HG02623 (cell line): ENCODE data around the gene RBM11.

ENCODE experiments used
- ATAC-seq: cut with Tn5 transposase; IDR thresholded peaks from one replicate; pipeline ENCODE4 v1.9.1; 2021; ENCODE audit warnings: moderate library complexity; ENCODE audit not compliant: unreplicated experiment

RBM11 gene

GRCh38 chr21:14270631-14271030, 54.7 kb downstream of the RBM11 start:
- no peak for ATAC-seq

DNA sequence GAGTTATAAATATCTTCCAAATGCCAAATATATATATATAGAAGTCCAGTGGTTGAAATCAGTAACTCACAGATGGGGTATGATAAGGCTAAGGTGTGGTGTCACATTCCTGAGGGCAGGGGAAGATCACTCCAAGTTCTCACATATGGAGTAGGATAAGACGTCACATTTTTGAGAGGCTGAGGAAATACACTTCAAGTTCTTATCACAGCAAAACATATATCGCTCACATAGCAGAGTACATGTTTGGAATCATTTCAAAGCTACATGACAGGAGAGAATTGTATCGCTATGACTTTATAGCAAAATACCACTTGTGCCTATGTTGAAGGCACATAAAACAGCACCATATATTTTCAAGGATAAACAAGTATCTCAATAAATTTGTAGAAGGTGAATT, 55.1 kb downstream of the RBM11 start:
- no peak for ATAC-seq

DNA sequence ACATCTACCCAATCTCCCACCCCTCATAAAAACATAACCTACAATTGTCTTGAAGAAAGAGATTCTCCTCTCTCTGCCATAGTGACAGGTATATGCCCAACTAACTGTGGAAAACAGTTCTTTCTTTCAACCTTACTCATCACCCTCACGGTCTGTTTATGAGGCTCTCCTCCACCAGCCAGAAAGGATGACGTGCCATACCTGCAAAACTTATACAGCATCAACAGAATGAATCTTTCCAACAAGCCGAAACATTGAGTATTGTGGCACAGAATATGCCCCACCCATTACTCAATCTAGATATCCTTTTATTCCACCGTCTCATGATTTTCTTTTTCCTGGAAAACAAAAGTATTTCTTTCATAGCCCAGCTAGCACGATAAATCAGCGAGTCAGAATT, 55.7 kb downstream of the RBM11 start:
- no peak for ATAC-seq

GRCh38 chr21:14273736-14274538, 58.0 kb downstream of the RBM11 start:
- ATAC-seq, result no peak

DNA sequence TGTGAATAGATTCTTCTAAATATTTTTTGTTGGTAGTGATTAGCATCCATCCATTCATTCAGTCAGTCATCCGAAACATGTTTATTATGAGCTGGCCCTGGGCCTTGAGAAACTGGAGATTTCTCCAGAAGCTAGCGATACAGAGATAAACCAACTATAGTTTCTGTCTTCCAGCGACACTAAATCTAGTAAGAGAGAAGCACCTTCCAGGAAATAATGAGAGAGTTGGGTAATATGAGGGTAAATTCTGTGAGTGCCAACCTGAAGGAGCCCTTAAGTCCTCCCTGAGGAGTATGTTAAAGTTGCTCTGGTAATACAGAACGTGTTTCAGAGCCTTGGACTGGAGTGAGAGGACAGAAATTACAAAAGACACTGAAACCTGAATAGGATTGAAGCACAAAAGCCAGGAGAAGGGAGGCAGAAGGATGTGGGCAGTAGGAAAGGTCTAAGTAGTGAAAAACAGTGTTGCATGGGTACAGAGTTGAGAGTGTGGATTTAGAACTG, 59.8 kb downstream of the RBM11 start:
- no peak for ATAC-seq
